ENCODE measurements around the gene HSDL2. TPM values are rescaled to one million over a fixed set of nuclear protein-coding genes. Genes with fewer than 3 reads are reported as not detected.
"Not testable (repeated sequence)": the region's sequence is repeated elsewhere in the genome, so short reads cannot be mapped to it uniquely, and the experiment has no call there.

The HSDL2 gene
- total RNA-seq, 1 donor from 2014 or later, result 83.8 TPM

- ATAC-seq; DNase-seq (ENCODE audit: low spot score): not testable (repeated sequence)
Measured at GRCh38 chr9:112391936-112392560, 12.1 kb downstream of the HSDL2 start.

GRCh38 chr9:112393146-112393545 is 13.2 kb downstream of the HSDL2 start:
- ATAC-seq, result not testable (repeated sequence)

GRCh38 chr9:112396416-112396815 is 16.5 kb downstream of the HSDL2 start:
- DNase-seq (ENCODE audit: low spot score) (no peak), ATAC-seq (peak; percentile 63)

More at GRCh38 chr9:112393146-112393545, 13.2 kb downstream of the HSDL2 start:
- not testable (repeated sequence) for DNase-seq (ENCODE audit: low spot score)

- ATAC-seq (peak; percentile 84), DNase-seq (ENCODE audit: low spot score) (peak; percentile 60)
Measured at GRCh38 chr9:112396872-112397271, 17.0 kb downstream of the HSDL2 start.

- no peak for DNase-seq (ENCODE audit: low spot score)
- no peak for ATAC-seq
Measured at GRCh38 chr9:112401175-112401815, 21.4 kb downstream of the HSDL2 start.

- ATAC-seq, result peak; percentile 59
- DNase-seq (ENCODE audit: low spot score), result no peak
Measured at GRCh38 chr9:112403614-112404201, 23.8 kb downstream of the HSDL2 start.

GRCh38 chr9:112404508-112404932 is 24.6 kb downstream of the HSDL2 start:
- DNase-seq (ENCODE audit: low spot score) (no peak), ATAC-seq (no peak)

- no peak for ATAC-seq
Measured at GRCh38 chr9:112408275-112408674, 28.4 kb downstream of the HSDL2 start.

GRCh38 chr9:112408819-112409218 is 28.9 kb downstream of the HSDL2 start:
- ATAC-seq, result no peak
- no peak for DNase-seq (ENCODE audit: low spot score)

More at GRCh38 chr9:112408275-112408674, 28.4 kb downstream of the HSDL2 start:
- DNase-seq (ENCODE audit: low spot score), result no peak

- no peak for ATAC-seq
- no peak for DNase-seq (ENCODE audit: low spot score)
Measured at GRCh38 chr9:112409758-112410157, 29.9 kb downstream of the HSDL2 start.

GRCh38 chr9:112411626-112412027 is 31.7 kb downstream of the HSDL2 start:
- DNase-seq (ENCODE audit: low spot score) (no peak), ATAC-seq (peak; percentile 77)

- ATAC-seq; DNase-seq (ENCODE audit: low spot score): not testable (repeated sequence)
Measured at GRCh38 chr9:112413728-112414127, 33.8 kb downstream of the HSDL2 start.

- DNase-seq (ENCODE audit: low spot score), result no peak
- no peak for ATAC-seq
Measured at GRCh38 chr9:112420208-112420607, 40.3 kb downstream of the HSDL2 start.

- ATAC-seq, result no peak
Measured at GRCh38 chr9:112421771-112422222, 41.9 kb downstream of the HSDL2 start.

GRCh38 chr9:112422417-112423148 is 42.7 kb downstream of the HSDL2 start:
- DNase-seq (ENCODE audit: low spot score) (no peak), ATAC-seq (no peak)

More at GRCh38 chr9:112421771-112422222, 41.9 kb downstream of the HSDL2 start:
- DNase-seq (ENCODE audit: low spot score), result no peak

GRCh38 chr9:112430006-112430522 is 50.2 kb downstream of the HSDL2 start:
- no peak for DNase-seq (ENCODE audit: low spot score)
- no peak for ATAC-seq

- ATAC-seq (peak; percentile 28), DNase-seq (ENCODE audit: low spot score) (no peak)
Measured at GRCh38 chr9:112433499-112434392, 53.8 kb downstream of the HSDL2 start.

GRCh38 chr9:112434487-112434886 is 54.6 kb downstream of the HSDL2 start:
- ATAC-seq, result no peak
- DNase-seq (ENCODE audit: low spot score), result no peak

- no peak for DNase-seq (ENCODE audit: low spot score)
- ATAC-seq, result no peak
Measured at GRCh38 chr9:112437406-112437805, 57.5 kb downstream of the HSDL2 start.

- ATAC-seq (no peak), DNase-seq (ENCODE audit: low spot score) (no peak)
Measured at GRCh38 chr9:112439171-112439570, 59.3 kb downstream of the HSDL2 start.
